ENCODE measurements around the gene SATB2.
A peak's percentile ranks its signal among the peaks of the same experiment; 100 is the strongest.

Gene SATB2

GRCh38 chr2:199465988-199466691 is 8.4 kb upstream of the SATB2 start:
- DNase-seq, result no peak

- no peak for DNase-seq
Measured at GRCh38 chr2:199465390-199465789, 7.7 kb upstream of the SATB2 start.

GRCh38 chr2:199464606-199465352 is 7.0 kb upstream of the SATB2 start:
- no peak for DNase-seq

- DNase-seq, result no peak
Measured at GRCh38 chr2:199463708-199464605, 6.2 kb upstream of the SATB2 start.

- DNase-seq, result peak in 1 of 4 experiments; percentile 12
Measured at GRCh38 chr2:199462956-199463692, 5.4 kb upstream of the SATB2 start.

GRCh38 chr2:199462347-199462955 is 4.7 kb upstream of the SATB2 start:
- no peak for DNase-seq

- no peak for DNase-seq
Measured at GRCh38 chr2:199461711-199462346, 4.1 kb upstream of the SATB2 start.

- DNase-seq, result no peak
Measured at GRCh38 chr2:199460846-199461710, 3.3 kb upstream of the SATB2 start.

- no peak for DNase-seq
Measured at GRCh38 chr2:199460101-199460671, 2.4 kb upstream of the SATB2 start.

- peak in 3 of 4 experiments; percentile 11 to 56 (median 34) for DNase-seq
Measured at GRCh38 chr2:199459286-199460100, 1.8 kb upstream of the SATB2 start.

- DNase-seq, result no peak
Measured at GRCh38 chr2:199458806-199459285, 1.1 kb upstream of the SATB2 start.

- DNase-seq, result no peak
Measured at GRCh38 chr2:199458009-199458805, 468 bp upstream of the SATB2 start.

- no peak for DNase-seq
Measured at GRCh38 chr2:199456383-199457146, 1.2 kb downstream of the SATB2 start.

- no peak for DNase-seq
Measured at GRCh38 chr2:199455545-199456382, 2.0 kb downstream of the SATB2 start.

GRCh38 chr2:199455210-199455544 is 2.6 kb downstream of the SATB2 start:
- DNase-seq, result no peak

- no peak for DNase-seq
Measured at GRCh38 chr2:199452991-199453379, 4.8 kb downstream of the SATB2 start.

Measured in activated CD4-positive, CD25-positive, alpha-beta regulatory T cell (primary cell).